ENCODE results near the gene SRBD1. TPM values are rescaled to one million over a fixed set of nuclear protein-coding genes. Genes with fewer than 3 reads are reported as not detected.

SRBD1 gene
- polyA plus RNA-seq, 2 of the 4 experiments (the other 2 are of a cell fraction) = 11.0 to 13.7 TPM

DNA sequence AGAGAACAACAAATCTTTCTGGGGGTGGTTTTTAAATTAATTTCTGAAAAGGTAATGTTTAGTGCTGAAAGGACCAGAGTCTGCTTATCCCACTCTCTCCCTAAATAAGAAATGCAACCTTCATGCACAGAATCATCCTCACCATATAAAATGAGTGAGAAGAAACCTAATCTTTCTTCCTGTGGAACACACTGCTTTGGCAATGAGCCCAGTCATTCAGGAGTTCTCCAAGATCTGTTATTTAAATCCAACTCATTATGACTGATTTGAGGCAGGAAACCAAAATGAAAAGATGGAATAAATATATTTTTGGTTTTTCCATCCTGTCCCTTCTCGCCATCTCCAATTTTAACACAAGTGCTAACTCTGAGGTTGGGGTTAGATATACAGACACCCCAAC, 228.3 kb downstream of the SRBD1 start:
- no peak overlapping the region for H3K4me2 ChIP-seq
- no peak overlapping the region for H3K27ac ChIP-seq
- FAIRE-seq = no peak
- ChIA-PET POLR2A (no interaction called here), CTCF (no interaction called here)
- ATAC-seq = no peak
- peaks cover 12% of the 10 kb centered on the region for H3K4me1 ChIP-seq
- 94% methylated on average over 1 of the region's 1 CpG for WGBS (ENCODE audit: missing lambda C conversion rate)
- no peaks in the 10 kb centered on the region for H3K9me3 ChIP-seq
- no peak for DNase-seq (ENCODE audit: low read depth in 1 of 2, low spot score in 1 of 2)
- H3K4me3 ChIP-seq = no peak overlapping the region
- TF ChIP-seq, protein P1, sequence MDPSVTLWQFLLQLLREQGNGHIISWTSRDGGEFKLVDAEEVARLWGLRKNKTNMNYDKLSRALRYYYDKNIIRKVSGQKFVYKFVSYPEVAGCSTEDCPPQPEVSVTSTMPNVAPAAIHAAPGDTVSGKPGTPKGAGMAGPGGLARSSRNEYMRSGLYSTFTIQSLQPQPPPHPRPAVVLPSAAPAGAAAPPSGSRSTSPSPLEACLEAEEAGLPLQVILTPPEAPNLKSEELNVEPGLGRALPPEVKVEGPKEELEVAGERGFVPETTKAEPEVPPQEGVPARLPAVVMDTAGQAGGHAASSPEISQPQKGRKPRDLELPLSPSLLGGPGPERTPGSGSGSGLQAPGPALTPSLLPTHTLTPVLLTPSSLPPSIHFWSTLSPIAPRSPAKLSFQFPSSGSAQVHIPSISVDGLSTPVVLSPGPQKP (IDR thresholded peaks at IDR 0.05; ENCODE audit: low read depth, low read length) = no peak
- TF ChIP-seq FOXS1 (CRISPR knock-in tag; IDR thresholded peaks at IDR 0.05) = no peak
- TF ChIP-seq, protein P2, sequence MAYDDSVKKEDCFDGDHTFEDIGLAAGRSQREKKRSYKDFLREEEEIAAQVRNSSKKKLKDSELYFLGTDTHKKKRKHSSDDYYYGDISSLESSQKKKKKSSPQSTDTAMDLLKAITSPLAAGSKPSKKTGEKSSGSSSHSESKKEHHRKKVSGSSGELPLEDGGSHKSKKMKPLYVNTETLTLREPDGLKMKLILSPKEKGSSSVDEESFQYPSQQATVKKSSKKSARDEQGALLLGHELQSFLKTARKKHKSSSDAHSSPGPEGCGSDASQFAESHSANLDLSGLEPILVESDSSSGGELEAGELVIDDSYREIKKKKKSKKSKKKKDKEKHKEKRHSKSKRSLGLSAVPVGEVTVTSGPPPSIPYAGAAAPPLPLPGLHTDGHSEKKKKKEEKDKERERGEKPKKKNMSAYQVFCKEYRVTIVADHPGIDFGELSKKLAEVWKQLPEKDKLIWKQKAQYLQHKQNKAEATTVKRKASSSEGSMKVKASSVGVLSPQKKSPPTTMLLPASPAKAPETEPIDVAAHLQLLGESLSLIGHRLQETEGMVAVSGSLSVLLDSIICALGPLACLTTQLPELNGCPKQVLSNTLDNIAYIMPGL (CRISPR knock-in tag; IDR thresholded peaks at IDR 0.05; ENCODE audit: borderline replicate concordance) = no peak
- no peak for TF ChIP-seq TP53 (CRISPR knock-in tag; IDR thresholded peaks at IDR 0.05)
- no peak for TF ChIP-seq HEYL (CRISPR knock-in tag; IDR thresholded peaks at IDR 0.05)
- TF ChIP-seq CHD4 (IDR thresholded peaks at IDR 0.05; ENCODE audit: borderline replicate concordance) = no peak
- TF ChIP-seq FOSB (CRISPR knock-in tag; IDR thresholded peaks at IDR 0.05) = no peak
- TF ChIP-seq FOSL2 (IDR thresholded peaks at IDR 0.05) = no peak
- TF ChIP-seq FOSL2 (CRISPR knock-in tag; IDR thresholded peaks at IDR 0.05) = no peak
- no peak for TF ChIP-seq MYC (IDR thresholded peaks at IDR 0.05; ENCODE audit: borderline replicate concordance, low read length)
- TF ChIP-seq, protein P3, sequence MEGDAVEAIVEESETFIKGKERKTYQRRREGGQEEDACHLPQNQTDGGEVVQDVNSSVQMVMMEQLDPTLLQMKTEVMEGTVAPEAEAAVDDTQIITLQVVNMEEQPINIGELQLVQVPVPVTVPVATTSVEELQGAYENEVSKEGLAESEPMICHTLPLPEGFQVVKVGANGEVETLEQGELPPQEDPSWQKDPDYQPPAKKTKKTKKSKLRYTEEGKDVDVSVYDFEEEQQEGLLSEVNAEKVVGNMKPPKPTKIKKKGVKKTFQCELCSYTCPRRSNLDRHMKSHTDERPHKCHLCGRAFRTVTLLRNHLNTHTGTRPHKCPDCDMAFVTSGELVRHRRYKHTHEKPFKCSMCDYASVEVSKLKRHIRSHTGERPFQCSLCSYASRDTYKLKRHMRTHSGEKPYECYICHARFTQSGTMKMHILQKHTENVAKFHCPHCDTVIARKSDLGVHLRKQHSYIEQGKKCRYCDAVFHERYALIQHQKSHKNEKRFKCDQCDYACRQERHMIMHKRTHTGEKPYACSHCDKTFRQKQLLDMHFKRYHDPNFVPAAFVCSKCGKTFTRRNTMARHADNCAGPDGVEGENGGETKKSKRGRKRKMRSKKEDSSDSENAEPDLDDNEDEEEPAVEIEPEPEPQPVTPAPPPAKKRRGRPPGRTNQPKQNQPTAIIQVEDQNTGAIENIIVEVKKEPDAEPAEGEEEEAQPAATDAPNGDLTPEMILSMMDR (IDR thresholded peaks at IDR 0.05) = no peak
- TF ChIP-seq EHF (CRISPR knock-in tag; IDR thresholded peaks at IDR 0.05) = no peak
- TF ChIP-seq, protein P4, sequence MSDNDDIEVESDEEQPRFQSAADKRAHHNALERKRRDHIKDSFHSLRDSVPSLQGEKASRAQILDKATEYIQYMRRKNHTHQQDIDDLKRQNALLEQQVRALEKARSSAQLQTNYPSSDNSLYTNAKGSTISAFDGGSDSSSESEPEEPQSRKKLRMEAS (IDR thresholded peaks at IDR 0.05) = no peak

DNA sequence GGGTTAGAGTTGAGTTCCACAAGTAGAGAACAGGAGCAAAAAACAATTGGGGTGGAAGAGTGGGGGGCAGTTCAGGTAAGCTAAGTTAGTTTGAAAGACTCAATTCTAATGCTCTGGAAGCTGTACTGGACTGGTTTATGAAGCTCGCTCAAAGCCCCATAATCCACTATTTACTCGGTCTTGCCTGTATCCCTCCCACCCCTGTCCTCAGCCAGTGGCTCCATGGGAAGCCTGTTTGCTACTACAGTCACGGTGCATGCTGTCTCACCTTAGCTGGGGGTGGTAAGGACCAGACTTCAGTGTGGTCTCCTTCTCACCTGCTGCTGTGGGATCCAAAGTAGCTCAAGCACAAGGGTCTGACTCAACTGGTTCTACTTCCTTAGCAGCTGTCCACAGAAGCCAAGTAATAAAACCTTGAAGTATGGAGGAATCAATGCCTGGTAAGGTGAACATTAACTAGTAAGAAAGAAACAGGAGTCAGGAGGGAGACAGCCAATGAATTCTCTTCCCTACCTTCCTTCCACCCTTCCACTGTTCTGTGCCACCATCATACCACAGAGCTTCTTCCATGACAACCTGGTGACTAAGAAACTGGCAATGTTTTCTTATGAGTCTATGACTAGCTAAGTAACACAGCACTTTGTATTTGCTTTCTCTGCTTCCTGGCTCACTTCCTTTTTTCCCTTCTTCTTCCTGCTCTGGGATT, 230.8 kb downstream of the SRBD1 start:
- peak overlapping the region; percentile 21; the same call in 2 of the 3 replicates for H3K4me2 ChIP-seq
- POLR2A ChIA-PET = no interaction called here
- CTCF ChIA-PET = interaction anchor here (0.7 to 1.0 kb wide), 3 partner anchors 19 to 211 kb away, joined by 3 to 4 read pairs (median 3); no protein-coding TSS in a partner anchor
- peak overlapping the region in 1 of 2 experiments; percentile 45; a peak in 2 of 6 replicates for H3K27ac ChIP-seq
- H3K4me3 ChIP-seq = no peak overlapping the region
- FAIRE-seq (peak; percentile 13), DNase-seq (ENCODE audit: low read depth in 1 of 2, low spot score in 1 of 2) (peak; percentile 35 to 66), ATAC-seq (peak; percentile 83 to 90)
- 87% methylated on average over 3 of the region's 3 CpGs for WGBS (ENCODE audit: missing lambda C conversion rate)
- H3K9me3 ChIP-seq = no peaks in the 10 kb centered on the region
- H3K4me1 ChIP-seq = peaks cover 12% of the 10 kb centered on the region
- TF ChIP-seq, protein P1 (IDR thresholded peaks at IDR 0.05; ENCODE audit: low read depth, low read length) = no peak
- TF ChIP-seq, protein P5, sequence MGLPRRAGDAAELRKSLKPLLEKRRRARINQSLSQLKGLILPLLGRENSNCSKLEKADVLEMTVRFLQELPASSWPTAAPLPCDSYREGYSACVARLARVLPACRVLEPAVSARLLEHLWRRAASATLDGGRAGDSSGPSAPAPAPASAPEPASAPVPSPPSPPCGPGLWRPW (IDR thresholded peaks at IDR 0.05) = no peak
- TF ChIP-seq FOSL2 (IDR thresholded peaks at IDR 0.05) (no peak), FOSL2 (CRISPR knock-in tag; IDR thresholded peaks at IDR 0.05) (peak; percentile 61)
